Uterus (tissue), 2 donors: ENCODE data around the gene LEKR1.

Experiments used
- POLR2A ChIP-seq, 2 donors: fragments of 450-650 bp; IDR thresholded peaks; one replicate each; pipeline ENCODE4 v1.6.1; 2016; ENCODE audit warnings: antibody characterized with exemption in 2 of 2, mild to moderate bottlenecking in 1 of 2, moderate library complexity in 1 of 2
- TF ChIP-seq, protein P1 (sequence below), 4 experiments: fragments of 200-600 bp in 2 of 4; fragments of 450-650 bp in 2 of 4; sonication (generic) in 2 of 4; IDR thresholded peaks; one replicate each; pipeline ENCODE4 v1.5.1; 2016 to 2019; ENCODE audit warnings: antibody characterized with exemption in 4 of 4, mild to moderate bottlenecking in 2 of 4, moderate library complexity in 1 of 4

DNA sequence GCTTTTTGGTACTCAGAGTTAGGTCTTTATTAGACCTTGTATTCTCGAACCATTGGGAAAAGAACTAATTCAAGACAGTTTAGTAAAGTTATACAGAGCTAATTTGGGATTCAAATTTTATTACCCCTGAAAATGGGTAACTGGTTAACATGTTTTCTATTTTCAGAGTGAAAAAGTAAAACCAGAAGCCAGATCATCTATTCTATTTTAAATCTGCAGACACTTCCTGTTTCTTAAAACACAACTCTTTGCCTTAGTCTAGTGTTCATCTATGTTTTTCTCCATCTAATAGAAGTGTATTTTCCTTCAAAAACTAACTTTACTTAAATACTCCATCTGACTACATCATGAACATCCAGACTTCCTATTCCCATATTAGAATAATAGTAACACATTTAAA, 220.4 kb downstream of the LEKR1 start:
- TF ChIP-seq, protein P1, sequence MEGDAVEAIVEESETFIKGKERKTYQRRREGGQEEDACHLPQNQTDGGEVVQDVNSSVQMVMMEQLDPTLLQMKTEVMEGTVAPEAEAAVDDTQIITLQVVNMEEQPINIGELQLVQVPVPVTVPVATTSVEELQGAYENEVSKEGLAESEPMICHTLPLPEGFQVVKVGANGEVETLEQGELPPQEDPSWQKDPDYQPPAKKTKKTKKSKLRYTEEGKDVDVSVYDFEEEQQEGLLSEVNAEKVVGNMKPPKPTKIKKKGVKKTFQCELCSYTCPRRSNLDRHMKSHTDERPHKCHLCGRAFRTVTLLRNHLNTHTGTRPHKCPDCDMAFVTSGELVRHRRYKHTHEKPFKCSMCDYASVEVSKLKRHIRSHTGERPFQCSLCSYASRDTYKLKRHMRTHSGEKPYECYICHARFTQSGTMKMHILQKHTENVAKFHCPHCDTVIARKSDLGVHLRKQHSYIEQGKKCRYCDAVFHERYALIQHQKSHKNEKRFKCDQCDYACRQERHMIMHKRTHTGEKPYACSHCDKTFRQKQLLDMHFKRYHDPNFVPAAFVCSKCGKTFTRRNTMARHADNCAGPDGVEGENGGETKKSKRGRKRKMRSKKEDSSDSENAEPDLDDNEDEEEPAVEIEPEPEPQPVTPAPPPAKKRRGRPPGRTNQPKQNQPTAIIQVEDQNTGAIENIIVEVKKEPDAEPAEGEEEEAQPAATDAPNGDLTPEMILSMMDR (IDR thresholded peaks at IDR 0.05): no peak
- TF ChIP-seq POLR2A (IDR thresholded peaks at IDR 0.05): no peak
